ENCODE measurements around the gene BRSK2. TPM values are rescaled to one million over a fixed set of nuclear protein-coding genes. Genes with fewer than 3 reads are reported as not detected.
A peak's percentile ranks its signal among the peaks of the same experiment; 100 is the strongest.
"Not testable (repeated sequence)": the region's sequence is repeated elsewhere in the genome, so short reads cannot be mapped to it uniquely, and the experiment has no call there.

Gene BRSK2
- total RNA-seq, 1 donor from 2014 or later: 1.4 TPM

DNA sequence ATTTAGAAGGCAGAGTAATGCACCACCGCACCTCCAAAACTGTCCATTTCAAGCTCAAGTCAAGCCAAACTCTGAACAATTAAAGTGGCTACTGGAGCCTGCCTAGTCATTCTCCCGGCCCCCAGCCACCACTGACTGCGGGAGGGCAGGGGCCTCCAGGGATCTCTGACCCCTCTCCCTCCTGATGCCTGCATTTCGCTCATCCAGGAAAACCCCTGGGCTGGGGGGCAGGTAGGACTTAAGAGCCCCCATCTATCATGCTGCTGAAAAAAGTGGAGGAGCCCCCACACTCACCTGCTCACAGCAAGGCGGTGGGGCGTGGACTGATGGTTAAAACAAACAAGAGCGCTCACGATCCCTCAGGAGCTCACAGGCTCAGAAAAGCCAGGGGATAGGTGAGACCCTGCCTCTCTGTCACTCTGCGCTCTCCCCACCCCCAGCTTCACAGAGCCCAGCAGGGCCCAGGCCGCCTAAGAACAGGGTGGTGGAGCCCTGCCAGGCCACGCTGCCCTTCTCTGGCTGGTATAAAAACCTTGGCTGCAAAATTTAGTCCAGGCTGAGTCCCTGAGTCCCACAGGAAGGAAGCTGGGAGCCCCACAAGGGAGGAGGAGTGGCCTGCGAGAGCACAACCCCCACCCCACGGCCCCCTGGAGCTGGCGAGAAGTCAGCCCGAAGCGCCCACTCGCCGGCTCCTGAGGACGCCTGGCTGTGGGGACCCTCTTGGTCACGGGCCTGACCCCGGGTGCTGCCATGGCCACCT, 117.8 kb downstream of the BRSK2 start:
- peak; percentile 71 for DNase-seq (ENCODE audit: missing footprints)
- intact Hi-C loops (cut with DNase I): loop anchor here (2.0 to 5.0 kb wide), 2 partner anchors 21 to 230 kb away; no protein-coding TSS in a partner anchor
- ATAC-seq: peak; percentile 51

DNA sequence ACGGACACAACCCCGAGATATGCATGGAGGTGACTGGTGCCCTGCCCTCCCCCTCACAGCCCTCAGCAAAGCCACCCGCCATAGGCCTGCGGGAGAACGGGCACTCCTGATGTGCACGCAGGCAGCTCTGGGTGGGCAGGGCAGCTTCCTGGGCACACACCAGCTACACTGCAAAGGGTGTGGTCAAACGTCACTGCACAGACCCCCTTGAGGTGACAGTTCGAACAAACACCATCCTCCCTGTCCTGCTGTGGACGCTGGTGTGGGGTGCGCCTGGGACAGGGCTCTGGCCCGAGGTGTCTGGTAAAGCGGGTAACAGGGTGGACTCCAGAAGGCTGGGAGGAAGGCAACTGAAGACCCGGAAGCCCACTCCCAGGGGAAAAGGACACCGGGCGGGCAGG, 118.8 kb downstream of the BRSK2 start:
- peak; percentile 48 for DNase-seq (ENCODE audit: missing footprints)
- ATAC-seq: no peak
- intact Hi-C loops (cut with DNase I): loop anchor here (2.0 to 5.0 kb wide), 2 partner anchors 20 to 231 kb away; no protein-coding TSS in a partner anchor

GRCh38 chr11:1508986-1509385, 119.3 kb downstream of the BRSK2 start:
- peak; percentile 53 for DNase-seq (ENCODE audit: missing footprints)
- ATAC-seq: no peak
- intact Hi-C loops (cut with DNase I): loop anchor here (2.0 to 5.0 kb wide), 2 partner anchors 20 to 232 kb away; no protein-coding TSS in a partner anchor

- DNase-seq (ENCODE audit: missing footprints): no peak
- intact Hi-C loops (cut with DNase I): loop anchor here (2.0 to 10.0 kb wide), 3 partner anchors 19 to 232 kb away; no protein-coding TSS in a partner anchor
- ATAC-seq: no peak
Observed at GRCh38 chr11:1509626-1510255, 120.0 kb downstream of the BRSK2 start.

DNA sequence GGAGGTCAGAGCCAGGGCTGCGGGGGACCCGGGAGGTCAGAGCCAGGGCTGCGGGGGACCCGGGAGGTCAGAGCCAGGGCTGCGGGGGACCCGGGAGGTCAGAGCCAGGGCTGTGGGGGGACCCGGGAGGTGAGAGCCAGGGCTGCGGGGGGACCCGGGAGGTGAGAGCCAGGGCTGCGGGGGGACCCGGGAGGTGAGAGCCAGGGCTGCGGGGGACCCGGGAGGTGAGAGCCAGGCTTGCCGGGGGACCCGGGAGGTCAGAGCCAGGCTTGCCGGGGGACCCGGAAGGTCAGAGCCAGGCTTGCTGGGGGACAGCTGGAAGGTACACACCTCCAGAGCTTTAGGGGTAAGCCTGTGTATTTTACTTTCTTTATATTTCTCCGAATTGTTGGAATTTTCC, 120.6 kb downstream of the BRSK2 start:
- DNase-seq (ENCODE audit: missing footprints): peak; percentile 11
- ATAC-seq: not testable (repeated sequence)
- intact Hi-C loops (cut with DNase I): loop anchor here (10.0 kb wide), 1 partner anchor 56 kb away; no protein-coding TSS in a partner anchor

DNA sequence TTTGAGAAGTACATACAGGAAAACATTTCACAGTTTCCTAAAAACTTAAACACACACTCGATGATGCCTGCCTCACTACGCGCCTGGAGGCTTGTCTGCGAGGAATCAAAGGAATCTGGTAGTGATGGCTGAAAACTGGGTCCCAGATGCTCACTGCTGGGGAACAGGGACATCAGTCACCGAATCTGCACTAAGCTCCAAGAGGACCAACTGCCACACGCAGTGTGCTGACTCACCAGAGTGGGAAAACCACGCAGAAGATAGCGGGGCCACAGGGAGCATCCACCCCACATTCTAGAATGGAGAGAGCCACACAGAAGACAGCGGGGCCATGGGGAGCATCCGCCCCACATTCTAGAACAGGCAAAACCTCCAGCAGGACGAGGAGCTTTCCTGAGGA, 121.2 kb downstream of the BRSK2 start:
- intact Hi-C loops (cut with DNase I): loop anchor here (10.0 kb wide), 1 partner anchor 56 kb away; no protein-coding TSS in a partner anchor
- no peak for ATAC-seq
- DNase-seq (ENCODE audit: missing footprints): no peak

- DNase-seq (ENCODE audit: missing footprints) (peak; percentile 17), ATAC-seq (no peak)
- intact Hi-C loops (cut with DNase I): loop anchor here (10.0 kb wide), 1 partner anchor 57 kb away; no protein-coding TSS in a partner anchor
Observed at GRCh38 chr11:1511937-1512496, 122.3 kb downstream of the BRSK2 start.

Other genes with a start within 250 kb of the BRSK2 start
- gene MUC5AC, start 232.0 kb upstream of the BRSK2 start, total RNA-seq: not detected
- not detected for gene MUC5B, start 166.9 kb upstream of the BRSK2 start, total RNA-seq
- 46.8 TPM for gene TOLLIP, start 80.3 kb upstream of the BRSK2 start, total RNA-seq
- 48.7 TPM for gene MOB2, start 96.8 kb downstream of the BRSK2 start, total RNA-seq
- 10.5 TPM for gene DUSP8, start 182.3 kb downstream of the BRSK2 start, total RNA-seq
- gene KRTAP5-1, start 195.3 kb downstream of the BRSK2 start, total RNA-seq: not detected
- gene KRTAP5-2, start 208.4 kb downstream of the BRSK2 start, total RNA-seq: not detected
- gene KRTAP5-3, start 218.5 kb downstream of the BRSK2 start, total RNA-seq: not detected
- not detected for gene KRTAP5-4, start 232.2 kb downstream of the BRSK2 start, total RNA-seq
- not detected for gene KRTAP5-5, start 239.8 kb downstream of the BRSK2 start, total RNA-seq

Measured in Right ventricle myocardium inferior (tissue), 1 donor.